WI38 (cell line): Measurements from ENCODE around the gene EPB41.
A peak's percentile ranks its signal among the peaks of the same experiment; 100 is the strongest.

Experiments used
- H3K4me3 ChIP-seq: 2 replicates; pipeline ENCODE4 v1.5.1; 2011; ENCODE audit warnings: low read depth, mild to moderate bottlenecking, control low read depth, low read length
- TF ChIP-seq, protein P1 (sequence below): IDR thresholded peaks from 2 replicates; pipeline ENCODE4 v1.5.1; 2012; ENCODE audit warnings: low read depth, mild to moderate bottlenecking, control low read depth, low read length

EPB41 gene

GRCh38 chr1:28899267-28899666 is 15.1 kb upstream of the EPB41 start:
- TF ChIP-seq, protein P1, sequence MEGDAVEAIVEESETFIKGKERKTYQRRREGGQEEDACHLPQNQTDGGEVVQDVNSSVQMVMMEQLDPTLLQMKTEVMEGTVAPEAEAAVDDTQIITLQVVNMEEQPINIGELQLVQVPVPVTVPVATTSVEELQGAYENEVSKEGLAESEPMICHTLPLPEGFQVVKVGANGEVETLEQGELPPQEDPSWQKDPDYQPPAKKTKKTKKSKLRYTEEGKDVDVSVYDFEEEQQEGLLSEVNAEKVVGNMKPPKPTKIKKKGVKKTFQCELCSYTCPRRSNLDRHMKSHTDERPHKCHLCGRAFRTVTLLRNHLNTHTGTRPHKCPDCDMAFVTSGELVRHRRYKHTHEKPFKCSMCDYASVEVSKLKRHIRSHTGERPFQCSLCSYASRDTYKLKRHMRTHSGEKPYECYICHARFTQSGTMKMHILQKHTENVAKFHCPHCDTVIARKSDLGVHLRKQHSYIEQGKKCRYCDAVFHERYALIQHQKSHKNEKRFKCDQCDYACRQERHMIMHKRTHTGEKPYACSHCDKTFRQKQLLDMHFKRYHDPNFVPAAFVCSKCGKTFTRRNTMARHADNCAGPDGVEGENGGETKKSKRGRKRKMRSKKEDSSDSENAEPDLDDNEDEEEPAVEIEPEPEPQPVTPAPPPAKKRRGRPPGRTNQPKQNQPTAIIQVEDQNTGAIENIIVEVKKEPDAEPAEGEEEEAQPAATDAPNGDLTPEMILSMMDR: no peak
- no peak overlapping the region for H3K4me3 ChIP-seq

DNA sequence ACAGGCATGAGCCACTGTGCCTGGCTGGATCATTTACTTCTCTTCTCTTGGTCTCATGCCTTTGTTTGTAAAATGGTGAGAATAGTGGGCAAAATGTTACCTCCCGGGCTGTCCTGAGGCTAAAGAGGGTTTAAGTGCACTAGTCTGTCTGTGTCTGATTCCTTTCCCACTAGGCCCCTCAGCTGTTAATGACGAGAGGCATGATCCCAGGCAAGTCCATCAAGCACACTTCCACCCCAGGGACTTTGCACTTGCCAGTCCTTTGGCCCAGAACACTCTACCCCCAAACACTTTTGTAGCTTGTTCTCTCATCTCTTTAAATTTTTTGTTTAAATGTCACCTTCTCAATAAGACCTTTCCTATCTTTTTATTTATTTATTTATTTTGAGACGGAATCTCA is 13.8 kb upstream of the EPB41 start:
- TF ChIP-seq, protein P1: no peak
- H3K4me3 ChIP-seq: no peak overlapping the region

GRCh38 chr1:28902738-28903137 is 11.6 kb upstream of the EPB41 start:
- no peak overlapping the region for H3K4me3 ChIP-seq
- TF ChIP-seq, protein P1: no peak

GRCh38 chr1:28905921-28906666 is 8.3 kb upstream of the EPB41 start:
- TF ChIP-seq, protein P1: no peak
- no peak overlapping the region for H3K4me3 ChIP-seq

- no peak overlapping the region for H3K4me3 ChIP-seq
- TF ChIP-seq, protein P1: no peak
Measured at GRCh38 chr1:28909198-28909597, 5.2 kb upstream of the EPB41 start.

- H3K4me3 ChIP-seq: no peak overlapping the region
- TF ChIP-seq, protein P1: no peak
Measured at GRCh38 chr1:28910379-28911115, 3.8 kb upstream of the EPB41 start.

- H3K4me3 ChIP-seq: peak overlapping the region; percentile 38
- TF ChIP-seq, protein P1: no peak
Measured at GRCh38 chr1:28913786-28914227, 562 bp upstream of the EPB41 start.
